H1 (cell line): ENCODE measurements around the gene TBX3. TPM values are rescaled to one million over a fixed set of nuclear protein-coding genes. Genes with fewer than 3 reads are reported as not detected.

ENCODE experiments used
- RAD21 ChIP-seq, 2 experiments: IDR thresholded peaks in 1 of 2; conservative IDR thresholded peaks in 1 of 2; 2 replicates each; pipeline ENCODE4 v1.6.1; 2011; ENCODE audit warnings: low read depth in 2 of 2, low read length in 2 of 2, improper control_type of control experiment in 1 of 2, inconsistent platforms in 1 of 2, mild to moderate bottlenecking in 1 of 2, moderate library complexity in 1 of 2
- SRF ChIP-seq: IDR thresholded peaks from 2 replicates; pipeline ENCODE4 v1.6.1; 2011; ENCODE audit warnings: mild to moderate bottlenecking, low read depth, low read length, moderate library complexity
- polyA plus RNA-seq, 7 experiments: library from polyadenylated mRNA; depleted of rRNA in 3 of 7; stranded (reverse) in 5 of 7; unstranded in 2 of 7; fragments of >200 nt in 5 of 7; fragments of 200-250 nt in 2 of 7; gene quantifications; 1 replicate in 5 of 7; 2 replicates in 1 of 7; 4 replicates in 1 of 7; pipeline versions ENCODE4 v1.2.1 to v1.2.3, GENCODE V29; 2011 to 2013; ENCODE audit warnings: missing spikeins in 2 of 7, mixed read lengths in 2 of 7
- total RNA-seq: library from RNA; stranded (reverse); fragmentation: NEBNext Ultra II Directional; extraction: Animal tissue kit (Norgen Biotek cat#: 25700); gene quantifications from 2 replicates; pipeline ENCODE4 v1.2.1, GENCODE V29; 2021

Gene TBX3
- total and polyA plus RNA-seq, 2 of the 8 experiments (the other 6 are each of a cell fraction or from before 2014, with no cell fraction given): 0.09 to 1.0 TPM

DNA sequence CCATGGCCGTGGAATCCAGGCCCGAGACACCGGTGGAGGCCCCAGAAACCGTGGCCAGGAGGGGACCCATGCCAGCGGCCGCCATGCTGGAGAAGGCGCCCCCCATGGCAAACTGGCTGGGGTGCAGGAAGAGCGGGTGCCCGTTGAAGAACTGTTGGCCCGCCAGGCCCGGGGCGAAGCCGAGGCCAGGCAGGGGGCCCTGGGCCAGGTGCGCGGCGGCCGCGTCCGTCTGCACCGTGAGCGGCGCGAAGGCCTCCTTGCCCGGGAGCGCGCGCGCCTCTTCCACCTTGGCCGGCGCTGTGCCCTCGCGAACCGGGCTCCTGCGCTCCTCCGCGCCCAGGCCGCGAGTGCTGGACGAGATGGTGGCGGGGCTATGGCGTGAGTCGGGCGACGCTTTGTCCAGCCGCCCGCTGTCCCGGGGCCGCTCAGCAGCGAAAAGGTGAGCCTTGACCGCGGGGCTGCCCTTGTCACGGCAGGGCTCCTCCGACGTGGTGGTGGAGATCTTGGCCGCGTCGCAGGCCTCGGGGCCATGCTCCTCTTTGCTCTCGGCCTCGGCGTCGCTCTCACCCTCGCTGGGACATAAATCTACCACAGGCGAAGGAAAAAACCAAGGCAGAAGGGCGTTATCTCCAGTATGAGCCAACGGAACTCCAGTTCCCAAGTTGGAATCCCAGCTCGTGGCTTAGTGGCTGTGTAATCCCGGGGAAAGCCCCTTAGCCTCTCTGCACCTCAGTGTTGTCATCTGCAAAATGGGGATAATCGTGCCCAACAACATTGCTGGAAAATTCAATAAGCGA is 9.5 kb downstream of the TBX3 start (continued):
- no peak for TF ChIP-seq RAD21 (IDR thresholded peaks at IDR 0.05 in 1 of 2, conservative IDR thresholded peaks at IDR 0.05 in 1 of 2; ENCODE audit: low read depth in 2 of 2, low read length in 2 of 2)
- no peak for TF ChIP-seq SRF
- TF ChIP-seq, all 59 proteins: peak for 8
